D721Med (cell line): ENCODE data around the gene PKD1L1.
A peak's percentile ranks its signal among the peaks of the same experiment; 100 is the strongest.

Experiments
- DNase-seq: peaks from one replicate; pipeline ENCODE4 v3.0.0; 2011; ENCODE audit warnings: low spot score; ENCODE audit not compliant: insufficient read length
- FAIRE-seq: peaks from 2 replicates; lab custom pipeline; 2011; peaks lifted over from hg19 to GRCh38; lab: Jason Lieb, UNC
- CTCF ChIP-seq: IDR thresholded peaks from 2 replicates; pipeline ENCODE4 v1.5.1; 2012; ENCODE audit warnings: mild to moderate bottlenecking, control low read depth; ENCODE audit not compliant: insufficient read depth; ENCODE audit errors: missing control alignments

Gene PKD1L1

DNA sequence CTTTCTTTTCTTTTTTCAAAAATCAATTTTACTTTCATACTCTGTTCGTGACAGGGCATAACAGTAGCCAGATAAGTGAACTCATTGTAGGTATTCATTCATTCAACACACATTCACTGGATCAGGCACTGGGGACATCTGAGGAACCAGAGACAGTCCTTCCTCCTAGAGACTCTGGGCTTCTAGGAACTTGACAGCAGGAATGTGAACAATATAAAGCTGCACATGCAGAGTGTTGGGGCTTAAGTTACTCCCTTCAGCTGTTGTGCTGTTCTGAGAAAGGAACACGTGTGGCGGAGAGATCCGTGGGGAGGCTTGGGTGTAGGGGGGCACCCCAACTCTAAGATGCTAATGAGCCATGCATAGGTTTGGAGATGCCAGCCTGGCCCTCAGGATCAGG, 120.4 kb downstream of the PKD1L1 start:
- DNase-seq, result no peak
- TF ChIP-seq CTCF, result no peak
- FAIRE-seq, result no peak

GRCh38 chr7:47827351-47827756, 120.9 kb downstream of the PKD1L1 start:
- FAIRE-seq, result no peak
- DNase-seq, result no peak
- no peak for TF ChIP-seq CTCF

- FAIRE-seq (no peak), DNase-seq (no peak)
- TF ChIP-seq CTCF, result no peak
Observed at GRCh38 chr7:47826754-47827153, 121.5 kb downstream of the PKD1L1 start.

DNA sequence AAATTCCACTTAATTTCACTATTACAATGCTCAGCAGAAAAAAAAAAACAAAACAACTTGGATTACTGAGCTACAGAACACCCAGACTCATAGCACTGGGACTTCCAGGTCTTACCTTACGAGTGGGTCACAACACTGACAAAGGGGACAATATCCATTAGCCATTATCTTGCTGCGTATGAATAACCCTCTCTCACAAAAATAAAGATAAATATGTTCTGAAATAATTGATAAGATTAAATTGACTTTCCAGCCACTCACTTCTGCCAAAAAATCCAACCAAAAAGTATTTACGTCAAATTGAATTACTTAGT, 128.7 kb downstream of the PKD1L1 start:
- no peak for DNase-seq
- FAIRE-seq, result no peak
- TF ChIP-seq CTCF, result no peak

DNA sequence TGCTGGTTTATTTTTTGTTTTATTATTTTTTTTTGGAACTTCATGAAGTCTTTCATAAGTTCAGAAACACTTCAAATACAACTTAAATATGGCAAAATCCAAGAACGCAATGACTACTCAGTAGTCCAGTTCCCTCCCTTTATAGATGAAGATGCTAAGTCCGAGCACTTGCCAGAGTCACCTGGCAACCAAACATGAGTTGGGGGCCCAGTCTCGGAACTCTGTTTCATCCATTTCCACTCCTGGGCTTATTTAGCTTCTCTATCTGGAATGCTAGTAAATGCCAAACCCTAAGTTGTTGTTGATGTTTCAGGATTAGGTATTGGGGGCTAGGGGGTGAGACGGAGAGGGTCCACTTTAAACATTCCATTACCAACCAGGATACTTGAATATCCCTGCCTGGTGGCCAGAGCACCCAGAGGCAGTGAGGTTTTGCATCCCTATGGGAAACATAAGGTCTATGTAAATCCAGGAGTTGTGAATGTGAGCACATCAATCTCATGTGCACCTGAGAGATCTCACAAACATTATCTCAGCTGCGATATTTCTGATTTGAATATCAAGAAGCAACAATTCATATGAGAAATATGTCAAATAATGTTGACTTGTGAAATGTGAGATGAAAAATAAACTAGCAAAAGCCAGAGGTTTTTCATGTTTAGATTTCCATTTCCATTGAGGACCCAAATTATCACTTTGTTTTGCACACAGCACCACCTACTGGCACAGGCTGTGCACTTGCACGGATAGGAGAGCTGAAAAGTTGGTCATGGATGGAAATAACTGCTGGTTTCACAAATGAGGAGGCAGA, 129.3 kb downstream of the PKD1L1 start:
- TF ChIP-seq CTCF, result peak; percentile 95
- FAIRE-seq (no peak), DNase-seq (no peak)

GRCh38 chr7:47817917-47818316, 130.3 kb downstream of the PKD1L1 start:
- FAIRE-seq (no peak), DNase-seq (no peak)
- no peak for TF ChIP-seq CTCF

DNA sequence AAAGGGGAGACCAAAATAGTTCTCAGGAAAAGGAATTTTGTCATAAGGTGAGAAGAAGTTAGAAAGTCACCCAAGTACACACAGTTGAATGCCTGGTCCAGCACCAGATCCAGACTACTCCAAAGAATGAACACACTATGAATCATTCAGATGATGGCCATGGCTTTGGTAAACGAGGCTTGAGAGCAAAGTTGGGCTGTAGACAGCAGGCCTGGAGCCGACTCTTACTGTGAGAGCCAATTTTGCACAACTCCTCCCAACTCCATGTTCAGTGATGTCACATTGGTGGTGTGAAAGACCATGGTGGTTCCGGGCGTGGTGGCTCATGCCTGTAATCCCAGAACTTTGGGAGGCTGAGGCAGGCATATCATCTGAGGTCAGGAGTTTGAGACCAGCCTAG, 131.6 kb downstream of the PKD1L1 start:
- DNase-seq (no peak), FAIRE-seq (no peak)
- no peak for TF ChIP-seq CTCF
